Measurements from ENCODE around the gene NOX4. TPM values are rescaled to one million over a fixed set of nuclear protein-coding genes. Genes with fewer than 3 reads are reported as not detected.
A peak's percentile ranks its signal among the peaks of the same experiment; 100 is the strongest.

NOX4 gene
- 57.5 and 85.9 TPM in 2 replicates for total RNA-seq

GRCh38 chr11:89490981-89491690, at the start of gene NOX4:
TSS of gene NOX4 (minus strand) at chr11:89491375. CDS start at chr11:89491246, 129 bp downstream.
- peak; percentile 82 to 90 for DNase-seq (ENCODE audit: low read depth in 2 of 2)

GRCh38 chr11:89540826-89541225, 49.7 kb upstream of the NOX4 start:
- DNase-seq (ENCODE audit: low read depth in 2 of 2), result no peak

GRCh38 chr11:89537936-89538335, 46.8 kb upstream of the NOX4 start:
- no peak for DNase-seq (ENCODE audit: low read depth in 2 of 2)

GRCh38 chr11:89536926-89537325, 45.8 kb upstream of the NOX4 start:
- no peak for DNase-seq (ENCODE audit: low read depth in 2 of 2)

- no peak for DNase-seq (ENCODE audit: low read depth in 2 of 2)
These were observed 44.0 kb upstream of the NOX4 start for GRCh38 chr11:89535221-89535620.

- no peak for DNase-seq (ENCODE audit: low read depth in 2 of 2)
These were observed 38.6 kb upstream of the NOX4 start for GRCh38 chr11:89529626-89530380.

- DNase-seq (ENCODE audit: low read depth in 2 of 2), result no peak
These were observed 30.6 kb upstream of the NOX4 start for GRCh38 chr11:89521792-89522191.

- DNase-seq (ENCODE audit: low read depth in 2 of 2), result no peak
These were observed 30.1 kb upstream of the NOX4 start for GRCh38 chr11:89521294-89521693.

GRCh38 chr11:89516496-89516895, 25.3 kb upstream of the NOX4 start:
- no peak for DNase-seq (ENCODE audit: low read depth in 2 of 2)

GRCh38 chr11:89508544-89508943, 17.4 kb upstream of the NOX4 start:
- peak in 1 of 2 donors; percentile 33 for DNase-seq (ENCODE audit: low read depth in 2 of 2)

GRCh38 chr11:89504270-89504669, 13.1 kb upstream of the NOX4 start:
- peak in 1 of 2 donors; percentile 60 for DNase-seq (ENCODE audit: low read depth in 2 of 2)

- no peak for DNase-seq (ENCODE audit: low read depth in 2 of 2)
These were observed 12.2 kb upstream of the NOX4 start for GRCh38 chr11:89503422-89503821.

GRCh38 chr11:89502301-89502700, 11.1 kb upstream of the NOX4 start:
- DNase-seq (ENCODE audit: low read depth in 2 of 2), result no peak

GRCh38 chr11:89500336-89500735, 9.2 kb upstream of the NOX4 start:
- DNase-seq (ENCODE audit: low read depth in 2 of 2), result no peak

GRCh38 chr11:89498845-89499448, 7.8 kb upstream of the NOX4 start:
- DNase-seq (ENCODE audit: low read depth in 2 of 2), result no peak

GRCh38 chr11:89495951-89496350, 4.8 kb upstream of the NOX4 start:
- DNase-seq (ENCODE audit: low read depth in 2 of 2), result peak in 1 of 2 donors; percentile 89

- DNase-seq (ENCODE audit: low read depth in 2 of 2), result no peak
These were observed 2.3 kb upstream of the NOX4 start for GRCh38 chr11:89493431-89493830.

GRCh38 chr11:89490602-89490980, 584 bp downstream of the NOX4 start:
- no peak for DNase-seq (ENCODE audit: low read depth in 2 of 2)

GRCh38 chr11:89489930-89490329, 1.2 kb downstream of the NOX4 start:
- DNase-seq (ENCODE audit: low read depth in 2 of 2), result peak; percentile 16 to 49

- DNase-seq (ENCODE audit: low read depth in 2 of 2), result peak; percentile 27 to 44
These were observed 4.2 kb downstream of the NOX4 start for GRCh38 chr11:89487016-89487415.

GRCh38 chr11:89484896-89485295, 6.3 kb downstream of the NOX4 start:
- no peak for DNase-seq (ENCODE audit: low read depth in 2 of 2)

GRCh38 chr11:89477175-89477574, 14.0 kb downstream of the NOX4 start:
- DNase-seq (ENCODE audit: low read depth in 2 of 2), result no peak

All from lung microvascular endothelial cell (primary cell).